ENCODE results near the gene THBS2. TPM values are rescaled to one million over a fixed set of nuclear protein-coding genes. Genes with fewer than 3 reads are reported as not detected.

THBS2 gene
- total RNA-seq, 1 donor from 2014 or later = 104 TPM

- no peak for ATAC-seq
- no peak for DNase-seq (ENCODE audit: low spot score)
- intact Hi-C loops (cut with DNase I) = no loop called here
These were observed 78.2 kb downstream of the THBS2 start for GRCh38 chr6:169175360-169175887.

GRCh38 chr6:169174516-169175359, 78.9 kb downstream of the THBS2 start:
- no peak for DNase-seq (ENCODE audit: low spot score)
- intact Hi-C loops (cut with DNase I) = no loop called here
- ATAC-seq = no peak

- ATAC-seq (no peak), DNase-seq (ENCODE audit: low spot score) (no peak)
- intact Hi-C loops (cut with DNase I) = no loop called here
These were observed 79.9 kb downstream of the THBS2 start for GRCh38 chr6:169173532-169174268.

- ATAC-seq (peak; percentile 31), DNase-seq (ENCODE audit: low spot score) (no peak)
- intact Hi-C loops (cut with DNase I) = no loop called here
These were observed 80.7 kb downstream of the THBS2 start for GRCh38 chr6:169172946-169173345.

- ATAC-seq = peak; percentile 96
- intact Hi-C loops (cut with DNase I) = no loop called here
- peak; percentile 82 for DNase-seq (ENCODE audit: low spot score)
These were observed 81.2 kb downstream of the THBS2 start for GRCh38 chr6:169172456-169172855.

GRCh38 chr6:169171951-169172350, 81.7 kb downstream of the THBS2 start:
- DNase-seq (ENCODE audit: low spot score) (no peak), ATAC-seq (peak; percentile 24)
- intact Hi-C loops (cut with DNase I) = no loop called here

- no peak for ATAC-seq
- no peak for DNase-seq (ENCODE audit: low spot score)
- intact Hi-C loops (cut with DNase I) = no loop called here
These were observed 82.6 kb downstream of the THBS2 start for GRCh38 chr6:169171016-169171415.

- ATAC-seq (no peak), DNase-seq (ENCODE audit: low spot score) (no peak)
- intact Hi-C loops (cut with DNase I) = no loop called here
These were observed 83.1 kb downstream of the THBS2 start for GRCh38 chr6:169170583-169170955.

GRCh38 chr6:169169941-169170582, 83.6 kb downstream of the THBS2 start:
- intact Hi-C loops (cut with DNase I) = no loop called here
- DNase-seq (ENCODE audit: low spot score) (no peak), ATAC-seq (no peak)

GRCh38 chr6:169169375-169169774, 84.3 kb downstream of the THBS2 start:
- intact Hi-C loops (cut with DNase I) = no loop called here
- ATAC-seq (no peak), DNase-seq (ENCODE audit: low spot score) (no peak)

GRCh38 chr6:169168706-169169105, 84.9 kb downstream of the THBS2 start:
- no peak for DNase-seq (ENCODE audit: low spot score)
- no peak for ATAC-seq
- intact Hi-C loops (cut with DNase I) = no loop called here

GRCh38 chr6:169168302-169168630, 85.4 kb downstream of the THBS2 start:
- ATAC-seq (no peak), DNase-seq (ENCODE audit: low spot score) (no peak)
- intact Hi-C loops (cut with DNase I) = no loop called here

GRCh38 chr6:169167581-169168301, 85.9 kb downstream of the THBS2 start:
- intact Hi-C loops (cut with DNase I) = no loop called here
- DNase-seq (ENCODE audit: low spot score) (no peak), ATAC-seq (no peak)

- no peak for DNase-seq (ENCODE audit: low spot score)
- intact Hi-C loops (cut with DNase I) = no loop called here
- ATAC-seq = no peak
These were observed 86.6 kb downstream of the THBS2 start for GRCh38 chr6:169166896-169167580.

Data from sciatic nerve (tissue), 2 donors.